CD8-positive, alpha-beta memory T cell (primary cell): ENCODE results near the gene HDLBP. TPM values are rescaled to one million over a fixed set of nuclear protein-coding genes. Genes with fewer than 3 reads are reported as not detected.
A peak's percentile ranks its signal among the peaks of the same experiment; 100 is the strongest.

ENCODE experiments used
- CTCF ChIA-PET: fragments of 350-600 bp; sonication (Branson Sonifier 250); formaldehyde crosslinking; loops from one replicate; lab custom pipeline; 2021; ENCODE audit warnings: antibody characterized with exemption; lab: Charles Lee
- POLR2A ChIA-PET: fragments of 350-600 bp; sonication (Branson Sonifier 250); formaldehyde crosslinking; loops from one replicate; lab custom pipeline; 2021; ENCODE audit warnings: antibody characterized with exemption; lab: Charles Lee
- DNase-seq, 5 donors: peaks; one replicate each; pipeline versions ENCODE4 v3.0.0 to v3.0.0-alpha.2; 2020 to 2022; ENCODE audit warnings: mixed read lengths in 1 of 5
- H3K27ac ChIP-seq: one replicate; pipeline ENCODE4 v1.7.0; 2013; ENCODE audit warnings: low read depth, mild to moderate bottlenecking, low read length, moderate library complexity
- H3K27me3 ChIP-seq: 2 replicates; pipeline ENCODE4 v1.7.0; 2013; ENCODE audit warnings: low read length, mild to moderate bottlenecking; ENCODE audit not compliant: insufficient read depth, poor library complexity, severe bottlenecking
- H3K36me3 ChIP-seq: 2 replicates; pipeline ENCODE4 v1.7.0; 2013; ENCODE audit warnings: mild to moderate bottlenecking, low read length, moderate library complexity; ENCODE audit not compliant: insufficient read depth
- H3K4me1 ChIP-seq: 2 replicates; pipeline ENCODE4 v1.7.0; 2013; ENCODE audit warnings: mild to moderate bottlenecking, low read length, moderate library complexity; ENCODE audit not compliant: insufficient read depth
- H3K4me3 ChIP-seq: 2 replicates; pipeline ENCODE4 v1.7.0; 2013; ENCODE audit warnings: mild to moderate bottlenecking, low read length
- H3K9me3 ChIP-seq: 2 replicates; pipeline ENCODE4 v1.7.0; 2013; ENCODE audit warnings: mild to moderate bottlenecking, low read length
- H3K27ac Mint-ChIP-seq, 8 donors: one replicate each; pipeline ENCODE4 v1.8.0; 2020 to 2021; ENCODE audit warnings: mixed read lengths in 8 of 8, mild to moderate bottlenecking in 6 of 8, inconsistent platforms in 3 of 8, moderate library complexity in 3 of 8
- H3K27me3 Mint-ChIP-seq, 2 donors: one replicate each; pipeline ENCODE4 v1.8.0; 2020 to 2021; ENCODE audit warnings: mixed read lengths in 2 of 2, mild to moderate bottlenecking in 1 of 2, moderate library complexity in 1 of 2
- H3K36me3 Mint-ChIP-seq, 3 donors: one replicate each; pipeline ENCODE4 v1.8.0; 2020 to 2021; ENCODE audit warnings: mixed read lengths in 3 of 3, inconsistent platforms in 1 of 3, mild to moderate bottlenecking in 1 of 3
- H3K4me1 Mint-ChIP-seq, 3 donors: one replicate each; pipeline ENCODE4 v1.8.0; 2020 to 2021; ENCODE audit warnings: mixed read lengths in 3 of 3, inconsistent platforms in 1 of 3, mild to moderate bottlenecking in 1 of 3
- H3K4me3 Mint-ChIP-seq, 7 donors: one replicate each; pipeline ENCODE4 v1.8.0; 2020 to 2021; ENCODE audit warnings: mixed read lengths in 7 of 7, mild to moderate bottlenecking in 6 of 7, moderate library complexity in 4 of 7, inconsistent platforms in 2 of 7
- H3K9me3 Mint-ChIP-seq, 5 donors: one replicate each; pipeline ENCODE4 v1.8.0; 2020 to 2022; ENCODE audit warnings: mixed read lengths in 5 of 5, mild to moderate bottlenecking in 3 of 5, moderate library complexity in 2 of 5, inconsistent platforms in 1 of 5
- polyA plus RNA-seq: library from polyadenylated mRNA; unstranded; fragments of 300-500 nt; fragmentation: Illumina TruSeq; gene quantifications from one replicate; pipeline ENCODE4 v1.2.3, GENCODE V29; 2021
- total RNA-seq, 2 experiments: library from RNA; stranded (reverse); gene quantifications; one replicate each; pipeline ENCODE4 v1.2.3, GENCODE V29; 2021

Gene HDLBP
- total and polyA plus RNA-seq, 3 experiments from 2014 or later, result 70.0 to 313 (median 307) TPM

DNA sequence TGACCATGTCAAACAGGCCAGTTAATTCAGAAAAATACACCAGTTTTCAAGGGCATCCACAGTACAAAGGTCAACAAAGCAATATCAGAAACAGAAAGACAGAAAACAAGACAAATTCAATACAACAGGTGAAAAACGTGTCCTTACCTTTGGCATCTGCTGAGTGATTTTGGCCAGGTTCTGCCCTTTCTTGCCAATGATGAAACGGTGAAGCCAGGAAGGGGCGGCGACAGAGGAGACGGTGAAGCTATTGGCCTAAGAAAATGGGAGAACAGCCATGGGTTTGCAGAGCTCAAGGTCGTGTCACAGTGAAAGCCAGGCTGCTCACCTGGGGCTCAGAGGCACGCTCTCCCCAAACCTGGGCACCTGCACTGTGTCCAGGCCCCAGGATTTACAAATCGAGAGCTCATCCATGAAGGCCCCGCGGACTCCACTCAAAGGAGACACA, 60.5 kb downstream of the HDLBP start:
- Histone ChIP-seq H3K4me1 (no peaks in the 10 kb centered on the region), H3K4me3 (no peak overlapping the region), H3K27me3 (no peaks in the 10 kb centered on the region), H3K9me3 (no peaks in the 10 kb centered on the region), H3K36me3 (peaks cover 47% of the 10 kb centered on the region), H3K27ac (no peak overlapping the region)
- peaks cover 15 to 90% (median 26%) of the 10 kb centered on the region in 3 donors for H3K36me3 Mint-ChIP-seq
- H3K4me1 Mint-ChIP-seq, result peaks cover 2 to 6% (median 4%) of the 10 kb centered on the region in 3 donors
- no peak overlapping the region for H3K4me3 Mint-ChIP-seq
- ChIA-PET POLR2A (no interaction called here), CTCF (no interaction called here)
- peak overlapping the region in 1 of 8 donors; percentile 57 for H3K27ac Mint-ChIP-seq
- DNase-seq, result no peak
- H3K27me3 Mint-ChIP-seq, result no peaks in the 10 kb centered on the region
- H3K9me3 Mint-ChIP-seq, result no peaks in the 10 kb centered on the region

DNA sequence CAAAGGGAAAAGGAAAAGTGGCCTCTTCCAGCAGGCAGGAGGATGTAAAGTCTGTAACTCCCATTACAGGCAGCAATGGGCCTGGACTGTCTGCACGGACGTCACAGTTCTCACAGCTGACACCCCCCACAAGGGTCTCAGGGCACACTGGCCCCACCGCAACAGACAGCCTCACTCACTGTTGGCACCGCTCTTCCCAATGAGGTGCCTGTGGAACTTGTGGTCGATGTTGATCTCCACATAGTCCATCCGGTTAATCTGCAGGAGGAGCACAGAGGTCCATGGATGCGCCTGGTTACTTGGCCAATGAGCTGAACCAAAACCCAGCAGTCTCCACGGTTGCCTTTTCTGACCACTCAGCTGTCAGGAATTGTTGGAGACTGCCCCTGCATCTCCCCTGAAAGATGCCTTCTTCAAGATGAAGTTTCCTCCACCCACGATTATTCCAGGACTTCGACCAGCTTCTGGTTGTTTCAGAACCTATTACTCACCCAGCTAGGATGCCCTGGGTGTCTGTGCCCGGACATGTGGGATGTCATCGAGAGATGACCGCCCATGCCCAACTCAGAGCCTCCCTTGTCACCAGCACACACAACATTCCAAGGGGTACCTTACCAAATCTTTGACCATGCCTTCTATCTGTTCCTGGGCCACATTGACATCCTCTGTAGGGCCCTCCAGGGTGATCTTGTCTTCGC, 62.5 kb downstream of the HDLBP start:
- peaks cover 15 to 95% (median 31%) of the 10 kb centered on the region in 3 donors for H3K36me3 Mint-ChIP-seq
- peaks cover 0 to 2% (median 0%) of the 10 kb centered on the region in 3 donors for H3K4me1 Mint-ChIP-seq
- no peaks in the 10 kb centered on the region for H3K27me3 ChIP-seq
- no peak overlapping the region for H3K4me3 Mint-ChIP-seq
- no peak for DNase-seq
- ChIA-PET CTCF (no interaction called here), POLR2A (no interaction called here)
- no peak overlapping the region for H3K27ac ChIP-seq
- H3K27me3 Mint-ChIP-seq, result no peaks in the 10 kb centered on the region
- H3K9me3 ChIP-seq, result no peaks in the 10 kb centered on the region
- no peak overlapping the region for H3K4me3 ChIP-seq
- H3K4me1 ChIP-seq, result no peaks in the 10 kb centered on the region
- H3K36me3 ChIP-seq, result peaks cover 67% of the 10 kb centered on the region
- H3K9me3 Mint-ChIP-seq, result no peaks in the 10 kb centered on the region
- H3K27ac Mint-ChIP-seq, result peak overlapping the region in 2 of 8 donors; percentile 32 to 84

DNA sequence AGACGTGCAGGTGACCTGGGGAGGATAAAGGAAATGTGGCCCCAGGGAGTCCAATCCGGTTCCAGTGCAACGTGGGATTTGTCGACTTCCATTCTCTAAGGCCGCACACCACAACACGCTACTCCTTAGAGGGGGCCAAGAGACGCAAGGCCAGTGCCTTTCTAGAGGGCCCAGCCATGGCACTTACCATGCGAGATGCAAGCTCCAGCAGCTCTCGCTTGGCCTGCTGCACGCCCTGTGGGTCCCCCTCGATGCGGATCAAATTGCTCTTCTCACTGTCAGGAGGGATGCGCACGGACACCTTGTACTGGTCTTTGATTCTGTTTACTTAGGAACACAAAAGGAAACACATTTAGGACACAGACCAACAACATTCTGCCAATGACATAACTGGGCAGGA, 65.8 kb downstream of the HDLBP start:
- peaks cover 62% of the 10 kb centered on the region for H3K36me3 ChIP-seq
- H3K27me3 ChIP-seq, result no peaks in the 10 kb centered on the region
- H3K4me3 ChIP-seq, result no peak overlapping the region
- no peaks in the 10 kb centered on the region for H3K9me3 Mint-ChIP-seq
- no peak overlapping the region for H3K4me3 Mint-ChIP-seq
- no peak for DNase-seq
- no peak overlapping the region for H3K27ac ChIP-seq
- H3K27me3 Mint-ChIP-seq, result no peaks in the 10 kb centered on the region
- H3K36me3 Mint-ChIP-seq, result peaks cover 12 to 94% (median 32%) of the 10 kb centered on the region in 3 donors
- ChIA-PET CTCF (no interaction called here), POLR2A (interaction anchor here (0.6 kb wide), 1 partner anchor 144 kb away, joined by 4 read pairs; no protein-coding TSS in a partner anchor)
- no peaks in the 10 kb centered on the region for H3K9me3 ChIP-seq
- no peaks in the 10 kb centered on the region for H3K4me1 Mint-ChIP-seq
- no peak overlapping the region for H3K27ac Mint-ChIP-seq
- no peaks in the 10 kb centered on the region for H3K4me1 ChIP-seq

DNA sequence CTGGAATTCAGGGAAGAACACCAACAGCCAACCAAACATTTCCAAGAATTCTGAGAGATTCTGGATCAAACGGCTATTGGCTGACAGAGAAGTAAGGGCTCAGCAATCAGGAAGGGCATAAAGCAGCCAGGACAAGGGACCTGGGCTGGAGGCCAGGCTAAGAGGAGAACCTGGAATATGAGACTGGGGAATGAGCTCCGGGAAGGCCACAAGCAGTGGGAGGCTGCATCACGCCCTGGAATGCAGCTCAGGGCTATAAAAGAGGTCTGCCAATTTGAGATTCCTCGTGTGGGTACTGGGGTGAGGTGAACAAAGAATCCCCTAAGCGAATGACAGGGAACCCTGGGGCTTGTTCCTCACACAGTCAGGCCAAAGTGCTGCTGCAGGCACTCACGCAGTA, 66.6 kb downstream of the HDLBP start:
- CTCF ChIA-PET, result no interaction called here

DNA sequence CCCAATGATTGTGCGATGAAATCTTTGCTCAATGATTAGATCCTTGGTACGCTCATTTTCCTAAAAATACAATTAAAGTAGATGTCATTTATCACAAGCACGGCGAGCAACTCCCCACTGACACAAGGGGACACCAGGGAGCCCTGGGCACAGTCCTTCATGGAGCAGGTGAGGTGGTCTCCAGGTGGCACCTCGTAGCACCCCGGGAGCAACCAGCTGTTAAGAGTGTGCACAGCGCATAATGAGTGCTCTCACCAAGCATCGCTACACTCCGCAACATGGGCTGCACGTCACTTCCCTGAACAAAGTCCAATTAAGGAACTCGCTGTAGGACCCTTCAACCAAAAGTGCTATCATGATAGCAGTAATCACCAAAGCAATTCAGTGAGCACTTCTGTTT, 67.2 kb downstream of the HDLBP start:
- no peak for DNase-seq
- Mint-ChIP-seq H3K27ac (no peak overlapping the region), H3K9me3 (no peaks in the 10 kb centered on the region), H3K36me3 (peaks cover 10 to 95% (median 37%) of the 10 kb centered on the region in 3 donors), H3K4me3 (no peak overlapping the region), H3K4me1 (no peaks in the 10 kb centered on the region), H3K27me3 (no peaks in the 10 kb centered on the region)
- ChIA-PET CTCF (no interaction called here), POLR2A (no interaction called here)
- Histone ChIP-seq H3K27me3 (no peaks in the 10 kb centered on the region), H3K27ac (no peak overlapping the region), H3K36me3 (peaks cover 56% of the 10 kb centered on the region), H3K9me3 (no peaks in the 10 kb centered on the region), H3K4me3 (no peak overlapping the region), H3K4me1 (no peaks in the 10 kb centered on the region)

More for the DNA sequence above, 66.6 kb downstream of the HDLBP start:
- Mint-ChIP-seq H3K36me3 (peaks cover 12 to 95% (median 38%) of the 10 kb centered on the region in 3 donors), H3K4me3 (no peak overlapping the region), H3K4me1 (no peaks in the 10 kb centered on the region), H3K27me3 (no peaks in the 10 kb centered on the region), H3K9me3 (no peaks in the 10 kb centered on the region), H3K27ac (peak overlapping the region in 1 of 8 donors; percentile 54)
- H3K9me3 ChIP-seq, result no peaks in the 10 kb centered on the region
- H3K36me3 ChIP-seq, result peaks cover 61% of the 10 kb centered on the region
- no peaks in the 10 kb centered on the region for H3K4me1 ChIP-seq
- DNase-seq, result no peak
- POLR2A ChIA-PET, result interaction anchor here (0.5 kb wide), 1 partner anchor 203 kb away, joined by 4 read pairs; no protein-coding TSS in a partner anchor
- no peaks in the 10 kb centered on the region for H3K27me3 ChIP-seq
- no peak overlapping the region for H3K4me3 ChIP-seq
- H3K27ac ChIP-seq, result no peak overlapping the region

DNA sequence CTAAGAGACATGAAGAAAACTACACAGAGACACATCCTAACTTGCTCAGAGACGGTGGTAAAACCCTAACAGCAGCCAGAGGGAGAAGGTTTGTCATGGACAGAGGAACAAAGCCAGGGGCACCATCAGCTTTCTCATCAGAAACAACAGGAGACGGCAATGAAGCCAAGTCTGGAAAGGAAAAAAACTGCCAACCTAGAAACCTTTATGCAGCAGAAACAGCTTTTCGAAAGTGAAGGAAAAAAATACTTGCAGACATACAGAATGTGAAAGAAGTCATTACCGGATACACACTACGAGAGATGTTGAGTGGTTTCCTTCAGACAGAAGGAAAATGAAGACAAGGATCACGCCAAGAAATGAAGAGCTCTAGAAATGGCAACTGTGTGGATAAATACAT, 71.1 kb downstream of the HDLBP start:
- Histone ChIP-seq H3K4me1 (no peaks in the 10 kb centered on the region), H3K27me3 (no peaks in the 10 kb centered on the region), H3K4me3 (no peak overlapping the region), H3K27ac (no peak overlapping the region), H3K36me3 (peaks cover 59% of the 10 kb centered on the region), H3K9me3 (no peaks in the 10 kb centered on the region)
- Mint-ChIP-seq H3K9me3 (no peaks in the 10 kb centered on the region), H3K36me3 (peaks cover 7 to 93% (median 40%) of the 10 kb centered on the region in 3 donors), H3K27me3 (no peaks in the 10 kb centered on the region), H3K4me3 (no peak overlapping the region), H3K27ac (peak overlapping the region in 4 of 8 donors; percentile 1 to 38 (median 14)), H3K4me1 (peaks cover 0 to 2% (median 0%) of the 10 kb centered on the region in 3 donors)
- no peak for DNase-seq
- POLR2A ChIA-PET, result no interaction called here
- CTCF ChIA-PET, result no interaction called here

DNA sequence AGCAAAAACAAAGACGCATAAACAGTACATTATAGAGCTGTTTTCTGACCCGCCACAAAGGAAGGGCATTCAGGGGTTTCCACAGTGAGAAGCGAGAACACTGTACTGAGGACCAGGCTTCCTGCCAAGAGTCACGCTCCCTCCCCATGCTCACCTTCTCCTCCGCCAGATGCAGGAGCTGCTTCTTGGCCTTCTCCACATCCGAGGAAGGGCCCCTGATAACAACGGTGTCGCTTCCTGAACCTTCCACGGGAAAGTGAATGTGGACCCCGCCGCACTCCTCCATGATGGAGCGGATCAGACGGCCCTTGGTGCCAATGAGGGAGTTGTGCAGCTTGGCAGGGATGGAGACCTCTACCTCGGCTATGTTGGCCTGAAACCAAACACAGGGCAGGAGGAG, 73.2 kb downstream of the HDLBP start:
- H3K36me3 Mint-ChIP-seq, result peaks cover 10 to 93% (median 45%) of the 10 kb centered on the region in 3 donors
- H3K27me3 Mint-ChIP-seq, result no peaks in the 10 kb centered on the region
- no peaks in the 10 kb centered on the region for H3K9me3 Mint-ChIP-seq
- no peak overlapping the region for H3K4me3 Mint-ChIP-seq
- Histone ChIP-seq H3K4me3 (no peak overlapping the region), H3K27ac (no peak overlapping the region), H3K36me3 (peaks cover 60% of the 10 kb centered on the region), H3K27me3 (no peaks in the 10 kb centered on the region), H3K4me1 (no peaks in the 10 kb centered on the region), H3K9me3 (no peaks in the 10 kb centered on the region)
- peaks cover 0 to 2% (median 0%) of the 10 kb centered on the region in 3 donors for H3K4me1 Mint-ChIP-seq
- no peak overlapping the region for H3K27ac Mint-ChIP-seq
- no peak for DNase-seq
- POLR2A ChIA-PET, result no interaction called here
- CTCF ChIA-PET, result no interaction called here

DNA sequence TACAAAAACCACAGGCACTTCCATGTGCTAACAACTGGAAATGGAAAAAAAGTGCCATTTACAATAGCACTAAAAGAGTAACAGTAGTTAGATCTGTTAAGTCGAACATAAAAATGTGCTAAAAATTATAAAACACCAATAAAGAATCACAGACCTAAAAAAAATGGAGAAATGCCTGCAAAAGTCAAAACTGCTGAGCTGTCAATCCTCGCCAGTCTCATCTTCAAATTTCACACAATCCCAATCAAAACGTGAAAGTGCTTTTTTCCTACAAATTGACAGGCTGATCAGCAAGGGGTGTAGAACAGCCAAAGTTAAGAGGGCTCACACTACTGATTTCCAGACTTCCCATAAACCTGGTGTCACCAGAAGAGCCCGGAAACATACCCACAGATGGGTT, 73.8 kb downstream of the HDLBP start:
- Histone ChIP-seq H3K4me3 (no peak overlapping the region), H3K27ac (no peak overlapping the region), H3K9me3 (no peaks in the 10 kb centered on the region), H3K4me1 (no peaks in the 10 kb centered on the region), H3K27me3 (no peaks in the 10 kb centered on the region), H3K36me3 (peaks cover 57% of the 10 kb centered on the region)
- Mint-ChIP-seq H3K4me3 (no peak overlapping the region), H3K36me3 (peaks cover 14 to 93% (median 44%) of the 10 kb centered on the region in 3 donors), H3K27ac (no peak overlapping the region), H3K9me3 (no peaks in the 10 kb centered on the region), H3K27me3 (no peaks in the 10 kb centered on the region), H3K4me1 (peaks cover 0 to 2% (median 0%) of the 10 kb centered on the region in 3 donors)
- ChIA-PET POLR2A (no interaction called here), CTCF (no interaction called here)
- no peak for DNase-seq
